Ishikawa (cell line): ENCODE data around the gene FGGY.

ENCODE experiments used
- EGR1 ChIP-seq: IDR thresholded peaks from 2 replicates; pipeline ENCODE4 v1.6.1; 2012
- EP300 ChIP-seq: IDR thresholded peaks from 2 replicates; pipeline ENCODE4 v1.6.1; 2012; ENCODE audit warnings: borderline replicate concordance
- FOXM1 ChIP-seq: IDR thresholded peaks from 2 replicates; pipeline ENCODE4 v1.6.1; 2012; ENCODE audit warnings: low read depth, borderline replicate concordance
- RAD21 ChIP-seq: IDR thresholded peaks from 2 replicates; pipeline ENCODE4 v1.6.1; 2012; ENCODE audit warnings: low read depth
- REST ChIP-seq: IDR thresholded peaks from 2 replicates; pipeline ENCODE4 v1.6.1; 2012; ENCODE audit warnings: low read depth, mild to moderate bottlenecking
- TAF1 ChIP-seq: IDR thresholded peaks from 2 replicates; pipeline ENCODE4 v1.6.1; 2012; ENCODE audit warnings: low read depth, mild to moderate bottlenecking

- no peak for TF ChIP-seq EP300
- TF ChIP-seq FOXM1: no peak
- no peak for TF ChIP-seq REST
- TF ChIP-seq RAD21: no peak
- no peak for TF ChIP-seq EGR1
- TF ChIP-seq TAF1: no peak
Measured at GRCh38 chr1:59316497-59317128, 19.7 kb downstream of the FGGY start.
